Activated T-cell treated with anti-CD3 and anti-CD28 coated beads, Interleukin-2, amount 50 U/mL, for 1 hour (primary cell): Measurements from ENCODE around the gene NUP62.
A peak's percentile ranks its signal among the peaks of the same experiment; 100 is the strongest.

Experiments used
- DNase-seq: peaks from one replicate; pipeline ENCODE4 v3.0.0-alpha.2; 2020

Gene NUP62

GRCh38 chr19:49879243-49879963, 49.9 kb downstream of the NUP62 start:
- DNase-seq = no peak

- no peak for DNase-seq
Measured at GRCh38 chr19:49878744-49879070, 50.6 kb downstream of the NUP62 start.

GRCh38 chr19:49877879-49878743, 51.2 kb downstream of the NUP62 start:
- DNase-seq = peak; percentile 97

- peak; percentile 95 for DNase-seq
Measured at GRCh38 chr19:49877020-49877878, 52.1 kb downstream of the NUP62 start, which contains the start of the genes AKT1S1 and TBC1D17. TSS of gene AKT1S1 (minus strand) at chr19:49877355. CDS start at chr19:49873295, 4,060 bp downstream. TSS of gene TBC1D17 (plus strand) at chr19:49877702. CDS start at chr19:49877724, 22 bp downstream.

GRCh38 chr19:49876422-49877019, 52.8 kb downstream of the NUP62 start:
- DNase-seq = peak; percentile 98

- peak; percentile 66 for DNase-seq
Measured at GRCh38 chr19:49875857-49876421, 53.4 kb downstream of the NUP62 start.

- no peak for DNase-seq
Measured at GRCh38 chr19:49875177-49875576, 54.1 kb downstream of the NUP62 start.

- no peak for DNase-seq
Measured at GRCh38 chr19:49874503-49875157, 54.7 kb downstream of the NUP62 start.

- DNase-seq = no peak
Measured at GRCh38 chr19:49873834-49874233, 55.5 kb downstream of the NUP62 start.

- no peak for DNase-seq
Measured at GRCh38 chr19:49873129-49873521, 56.2 kb downstream of the NUP62 start.

- DNase-seq = no peak
Measured at GRCh38 chr19:49872245-49873128, 56.8 kb downstream of the NUP62 start.

- no peak for DNase-seq
Measured at GRCh38 chr19:49871349-49871985, 57.8 kb downstream of the NUP62 start.

GRCh38 chr19:49870309-49870901, 58.9 kb downstream of the NUP62 start:
- DNase-seq = no peak

- DNase-seq = peak; percentile 91
Measured at GRCh38 chr19:49869484-49870308, 59.6 kb downstream of the NUP62 start.

- DNase-seq = no peak
Measured at GRCh38 chr19:49869009-49869483, 60.3 kb downstream of the NUP62 start.

- peak; percentile 85 for DNase-seq
Measured at GRCh38 chr19:49866933-49867782, 62.1 kb downstream of the NUP62 start, which contains the start of gene PNKP. TSS of gene PNKP (minus strand) at chr19:49867576. CDS start at chr19:49867204, 372 bp downstream.

- no peak for DNase-seq
Measured at GRCh38 chr19:49864890-49865289, 64.4 kb downstream of the NUP62 start.

GRCh38 chr19:49863935-49864320, 65.4 kb downstream of the NUP62 start:
- DNase-seq = no peak
